KOPT-K1 (cell line): Measurements from ENCODE around the gene TNS1.

Experiments used
- H3K27ac ChIP-seq: fragments of 200-600 bp; sonication (generic); 2 replicates; pipeline ENCODE4 v1.5.1; 2016; ENCODE audit warnings: antibody characterized with exemption, mild to moderate bottlenecking, low read depth, low read length; ENCODE audit not compliant: poor library complexity, severe bottlenecking
- H3K36me3 ChIP-seq: fragments of 200-600 bp; sonication (generic); 2 replicates; pipeline ENCODE4 v1.5.1; 2017; ENCODE audit warnings: antibody characterized with exemption, mild to moderate bottlenecking, low read length, moderate library complexity; ENCODE audit not compliant: insufficient read depth
- H3K9me3 ChIP-seq: fragments of 200-600 bp; sonication (generic); 2 replicates; pipeline ENCODE4 v1.5.1; 2017; ENCODE audit warnings: antibody characterized with exemption, low read length, mild to moderate bottlenecking; ENCODE audit not compliant: insufficient read depth, poor library complexity, severe bottlenecking

Gene TNS1

DNA sequence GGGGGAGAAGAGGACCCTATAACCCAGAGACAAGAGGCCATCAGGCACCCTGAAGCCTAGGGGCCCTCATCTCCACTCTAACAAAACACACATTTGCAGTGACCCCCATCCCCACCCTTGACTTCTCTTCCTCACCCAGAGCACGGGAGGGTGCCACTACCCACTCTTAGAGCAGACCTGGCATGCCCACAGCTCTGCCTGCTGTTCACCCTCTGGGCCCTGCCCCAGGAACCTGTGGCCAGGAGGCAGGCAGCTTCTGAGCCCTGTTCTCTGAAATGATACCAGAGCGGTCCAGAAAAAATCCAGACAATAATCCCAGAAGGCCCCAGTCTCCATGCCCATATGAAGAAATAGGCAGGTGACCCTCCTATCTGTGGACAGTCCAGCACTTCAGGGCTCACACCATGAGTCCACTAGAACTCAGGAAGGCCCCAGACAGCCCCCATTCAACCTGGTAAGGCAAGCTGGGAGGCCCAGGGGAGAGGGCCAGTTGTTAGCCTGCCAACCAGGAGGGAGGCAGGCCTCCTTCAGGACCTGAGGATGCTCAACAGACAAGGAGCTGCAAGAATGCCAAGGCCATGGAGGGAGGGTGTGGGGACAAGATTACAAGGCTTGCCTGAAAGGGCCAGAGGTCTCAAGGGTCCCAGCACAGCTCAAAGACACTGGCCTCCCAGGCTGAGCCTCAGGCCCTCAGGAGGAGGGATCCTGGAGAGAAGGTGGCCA lies 75.0 kb downstream of the TNS1 start:
- no peaks in the 10 kb centered on the region for H3K36me3 ChIP-seq
- no peak overlapping the region for H3K27ac ChIP-seq
- H3K9me3 ChIP-seq: no peaks in the 10 kb centered on the region

DNA sequence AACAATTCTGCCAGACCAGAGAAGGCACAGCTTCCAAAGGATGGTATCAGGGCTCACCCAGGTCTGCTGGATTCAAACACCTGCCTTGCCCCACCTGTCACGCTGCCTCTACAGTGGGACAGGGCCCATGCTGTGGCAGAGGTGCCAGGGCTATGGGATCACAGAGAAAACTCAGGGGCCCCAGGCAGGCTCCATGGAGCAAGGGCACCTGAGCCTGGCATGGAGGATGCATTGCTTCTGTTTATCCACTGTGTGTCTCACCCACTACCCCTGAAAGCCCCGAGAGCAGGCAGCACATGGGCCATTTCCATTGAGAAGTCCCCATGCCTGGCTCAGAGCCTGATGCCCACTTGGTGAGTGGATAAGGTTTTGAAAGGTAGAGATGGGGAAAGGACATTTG lies 76.0 kb downstream of the TNS1 start:
- Histone ChIP-seq H3K27ac (no peak overlapping the region), H3K36me3 (no peaks in the 10 kb centered on the region), H3K9me3 (no peaks in the 10 kb centered on the region)

DNA sequence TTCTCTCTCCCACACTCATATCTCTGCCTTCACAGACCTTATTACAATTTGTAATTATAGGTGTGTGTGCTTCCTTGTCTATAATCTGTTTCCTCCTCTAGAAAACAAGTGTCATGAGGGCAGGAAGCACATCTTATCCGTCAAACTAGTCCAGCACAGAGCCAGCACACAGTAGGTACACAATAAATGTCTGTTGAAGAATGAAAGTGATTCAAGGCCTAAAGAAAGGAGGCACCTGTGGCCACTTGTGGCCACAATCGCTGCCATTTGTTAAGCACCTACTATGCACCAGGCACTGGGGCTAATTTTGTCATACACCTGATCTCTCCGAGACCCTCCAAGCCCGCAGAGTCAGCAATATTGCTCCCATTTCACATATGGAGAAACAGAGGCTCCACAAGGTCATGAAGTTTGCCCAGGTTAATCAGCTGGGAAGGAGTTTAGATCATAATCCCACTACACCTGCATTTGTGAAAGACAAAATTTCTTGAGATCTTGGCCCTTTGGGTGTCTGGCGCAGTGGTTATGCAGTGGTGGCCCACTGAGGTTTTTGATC lies 78.4 kb downstream of the TNS1 start:
- no peak overlapping the region for H3K27ac ChIP-seq
- H3K9me3 ChIP-seq: no peaks in the 10 kb centered on the region
- H3K36me3 ChIP-seq: no peaks in the 10 kb centered on the region

DNA sequence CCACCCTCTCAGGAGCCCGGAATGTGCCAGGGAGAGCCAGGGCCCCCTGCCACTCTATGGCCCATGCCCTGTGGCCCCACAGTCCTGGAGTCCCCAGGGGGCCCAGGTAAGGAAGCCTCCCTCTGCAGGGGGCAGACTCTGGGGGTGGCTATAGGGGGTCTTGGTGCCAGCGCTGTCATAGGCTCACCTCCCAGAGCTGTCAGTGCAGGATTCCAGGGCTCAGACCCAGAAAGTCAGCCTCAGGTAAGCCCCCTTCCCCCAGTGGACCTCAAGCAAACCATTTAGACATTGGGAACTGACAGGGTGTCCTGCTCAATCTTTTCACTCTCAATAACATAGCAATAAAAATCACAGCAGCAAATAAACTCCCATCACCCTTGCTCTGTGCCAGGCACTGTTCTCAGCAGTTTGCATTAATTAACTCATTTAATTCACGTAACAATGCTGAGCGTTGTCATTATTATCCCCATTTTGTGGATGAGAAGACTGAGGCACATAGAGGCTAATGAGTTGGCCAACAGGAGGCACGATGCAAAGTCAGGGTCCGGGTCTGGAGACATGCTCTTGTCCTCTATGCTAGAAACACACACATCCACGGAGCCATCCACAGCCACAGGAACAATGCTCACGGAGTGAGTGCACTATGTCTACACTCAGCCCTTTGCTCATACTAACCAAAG lies 79.6 kb downstream of the TNS1 start:
- Histone ChIP-seq H3K27ac (no peak overlapping the region), H3K9me3 (no peaks in the 10 kb centered on the region), H3K36me3 (no peaks in the 10 kb centered on the region)

DNA sequence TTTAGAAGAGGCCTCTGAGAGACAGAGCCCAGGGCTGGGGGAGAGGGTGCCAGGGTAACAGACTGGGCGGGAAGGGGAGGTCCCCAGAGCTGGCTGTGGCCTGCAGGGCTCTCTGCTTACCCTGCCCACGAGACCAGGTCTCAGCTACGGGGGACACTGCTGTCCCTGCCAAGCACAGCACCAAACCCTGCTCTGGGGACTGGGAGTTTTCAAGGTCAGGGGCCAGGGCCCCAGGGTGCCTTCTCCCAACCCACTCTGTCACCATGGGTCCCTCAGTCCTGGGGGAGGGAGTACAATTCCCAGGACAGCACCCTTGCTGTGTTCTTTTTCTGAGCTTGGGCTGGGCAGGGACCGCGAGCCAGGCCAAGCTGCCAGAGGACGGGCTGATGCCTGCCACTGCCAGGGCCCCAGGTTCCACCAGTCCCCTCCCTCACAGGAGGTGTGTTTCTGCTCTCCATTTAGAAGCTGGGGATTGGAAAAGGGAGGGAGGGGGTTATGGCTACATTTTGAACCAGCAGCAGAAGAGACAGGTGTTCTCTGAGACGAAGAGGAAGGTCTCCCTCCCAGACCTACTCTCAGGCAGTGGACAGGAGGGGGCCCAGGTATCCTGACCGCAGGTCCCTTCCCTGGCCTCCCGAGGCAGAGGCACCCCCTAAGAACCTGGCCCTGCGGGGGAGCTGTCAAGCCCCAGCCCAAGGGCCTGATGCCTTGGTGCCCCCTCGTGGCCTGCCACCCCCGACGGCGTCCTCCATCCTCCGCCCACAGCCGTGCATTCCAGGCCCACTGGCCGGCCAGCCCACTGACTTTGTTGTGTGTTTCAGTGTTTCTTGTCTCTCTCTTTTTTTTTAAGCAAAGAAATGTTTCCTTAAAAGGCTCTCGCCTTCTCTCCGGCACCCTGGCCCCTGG lies 80.4 kb downstream of the TNS1 start:
- no peak overlapping the region for H3K27ac ChIP-seq
- H3K9me3 ChIP-seq: no peaks in the 10 kb centered on the region
- no peaks in the 10 kb centered on the region for H3K36me3 ChIP-seq

DNA sequence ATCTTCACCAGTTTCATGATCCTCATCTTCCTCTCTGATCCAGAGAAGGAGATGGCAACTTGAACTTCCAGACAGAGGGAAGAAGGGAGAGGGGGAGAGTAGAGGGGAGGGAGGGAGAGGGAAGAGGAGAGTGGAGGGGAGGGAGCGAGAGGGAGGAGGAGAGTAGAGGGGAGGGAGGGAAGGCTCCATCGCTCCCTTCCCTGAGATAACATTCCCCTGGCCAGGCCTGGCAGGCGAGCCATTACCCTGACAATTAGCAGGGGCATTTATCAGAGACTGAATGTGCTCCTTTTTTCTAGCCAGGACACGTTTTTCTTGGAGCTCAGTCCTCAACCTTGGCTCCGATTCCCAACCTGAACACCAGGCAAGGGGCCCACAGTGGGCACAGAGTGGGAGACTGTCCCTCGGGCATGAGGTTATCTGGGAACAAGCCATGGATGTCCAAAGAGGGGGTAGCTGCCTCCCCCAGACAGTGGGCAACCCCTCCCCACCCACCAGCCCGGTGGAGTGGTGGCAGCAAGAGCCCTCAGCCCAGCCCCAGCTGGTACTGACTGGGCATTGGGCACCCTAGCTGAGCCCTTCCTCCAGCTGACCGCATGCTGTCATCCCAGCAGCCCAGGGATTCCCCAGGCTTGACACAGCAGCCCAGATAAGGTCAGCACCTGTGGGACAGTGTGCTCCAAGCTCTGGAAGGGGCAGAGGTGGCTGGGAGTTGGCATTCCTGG lies 81.8 kb downstream of the TNS1 start:
- Histone ChIP-seq H3K36me3 (no peaks in the 10 kb centered on the region), H3K9me3 (no peaks in the 10 kb centered on the region), H3K27ac (no peak overlapping the region)

DNA sequence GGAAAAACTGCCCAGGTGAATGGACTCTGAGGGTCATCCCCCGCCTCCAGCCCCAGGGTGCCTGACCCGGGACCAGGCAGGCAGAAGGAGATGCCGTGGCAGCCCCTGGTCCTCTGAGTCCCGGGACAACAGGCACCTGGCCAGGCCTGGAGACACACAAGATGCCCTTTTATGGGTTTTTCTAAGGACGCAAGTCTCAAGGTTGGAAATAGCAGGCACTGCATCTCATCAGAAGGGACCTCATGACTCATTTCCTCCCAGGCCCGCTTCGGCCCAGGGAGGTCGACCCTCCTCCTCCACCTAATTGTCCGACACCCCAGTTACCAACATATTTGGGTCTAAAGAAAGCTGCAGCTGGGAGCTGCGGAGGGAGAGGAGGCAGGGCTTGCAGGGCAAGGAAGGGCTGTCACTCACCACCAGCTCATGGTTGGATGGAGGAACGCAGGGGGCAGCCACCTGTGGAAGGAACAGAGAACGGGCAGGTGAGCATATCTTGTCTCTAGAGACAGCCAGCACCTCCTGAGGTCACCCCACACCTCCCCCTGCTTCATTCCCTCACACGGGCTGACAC lies 82.9 kb downstream of the TNS1 start:
- Histone ChIP-seq H3K36me3 (no peaks in the 10 kb centered on the region), H3K27ac (no peak overlapping the region), H3K9me3 (no peaks in the 10 kb centered on the region)

DNA sequence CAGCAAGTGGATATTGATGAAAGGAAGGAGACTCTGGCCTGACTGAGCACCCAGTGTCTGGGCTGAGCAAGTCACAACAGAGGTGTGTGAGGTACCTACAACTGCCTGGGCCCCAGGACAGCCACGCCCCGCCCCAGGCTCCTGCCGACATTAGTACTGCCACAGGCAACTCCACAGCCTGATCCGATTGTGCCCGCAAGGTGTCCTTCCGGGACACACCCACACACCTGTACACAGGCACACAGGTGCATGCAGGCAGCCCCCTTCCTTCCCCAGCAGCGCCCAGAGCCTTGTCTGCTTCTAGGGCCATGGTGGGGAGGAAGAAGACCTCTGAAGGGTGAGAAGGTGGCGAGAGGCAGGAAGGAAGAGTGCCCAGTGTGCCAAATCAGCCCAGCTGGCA lies 83.6 kb downstream of the TNS1 start:
- Histone ChIP-seq H3K27ac (no peak overlapping the region), H3K36me3 (no peaks in the 10 kb centered on the region), H3K9me3 (no peaks in the 10 kb centered on the region)

DNA sequence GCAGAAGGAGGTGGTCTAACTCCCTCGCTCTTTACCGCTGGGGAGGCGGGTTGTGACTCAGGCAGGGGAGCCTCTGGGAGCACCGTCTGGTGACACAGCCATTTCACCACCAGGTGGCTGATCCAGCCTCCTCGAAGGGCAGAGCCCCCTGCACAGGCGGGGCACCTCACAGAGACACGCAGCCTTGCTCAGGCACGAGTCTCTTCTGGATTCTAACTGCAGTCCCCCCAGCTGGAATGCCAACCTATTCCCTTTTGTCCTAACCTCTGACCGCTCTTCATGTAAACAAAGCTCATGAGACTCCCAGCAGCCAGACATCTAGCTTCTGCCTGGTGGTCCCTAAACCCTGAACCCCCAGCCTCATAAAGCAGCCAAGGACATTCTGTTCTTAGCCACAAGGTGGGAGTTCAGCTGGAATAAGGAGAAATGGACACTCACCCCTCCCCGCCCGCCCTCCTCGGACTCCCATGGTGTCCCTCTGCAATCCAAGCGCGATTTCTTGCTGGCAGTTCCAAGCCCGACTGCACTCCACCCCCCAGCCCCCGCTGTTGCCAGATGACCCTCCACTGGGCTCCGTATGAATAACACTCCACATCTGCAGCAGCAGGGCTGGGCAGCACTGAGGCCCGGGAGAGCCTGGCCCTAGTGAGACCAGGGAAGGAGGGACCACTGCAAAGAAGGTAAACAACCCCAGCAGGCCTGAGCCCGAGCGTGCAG lies 84.3 kb downstream of the TNS1 start:
- H3K27ac ChIP-seq: no peak overlapping the region
- H3K36me3 ChIP-seq: no peaks in the 10 kb centered on the region
- no peaks in the 10 kb centered on the region for H3K9me3 ChIP-seq

DNA sequence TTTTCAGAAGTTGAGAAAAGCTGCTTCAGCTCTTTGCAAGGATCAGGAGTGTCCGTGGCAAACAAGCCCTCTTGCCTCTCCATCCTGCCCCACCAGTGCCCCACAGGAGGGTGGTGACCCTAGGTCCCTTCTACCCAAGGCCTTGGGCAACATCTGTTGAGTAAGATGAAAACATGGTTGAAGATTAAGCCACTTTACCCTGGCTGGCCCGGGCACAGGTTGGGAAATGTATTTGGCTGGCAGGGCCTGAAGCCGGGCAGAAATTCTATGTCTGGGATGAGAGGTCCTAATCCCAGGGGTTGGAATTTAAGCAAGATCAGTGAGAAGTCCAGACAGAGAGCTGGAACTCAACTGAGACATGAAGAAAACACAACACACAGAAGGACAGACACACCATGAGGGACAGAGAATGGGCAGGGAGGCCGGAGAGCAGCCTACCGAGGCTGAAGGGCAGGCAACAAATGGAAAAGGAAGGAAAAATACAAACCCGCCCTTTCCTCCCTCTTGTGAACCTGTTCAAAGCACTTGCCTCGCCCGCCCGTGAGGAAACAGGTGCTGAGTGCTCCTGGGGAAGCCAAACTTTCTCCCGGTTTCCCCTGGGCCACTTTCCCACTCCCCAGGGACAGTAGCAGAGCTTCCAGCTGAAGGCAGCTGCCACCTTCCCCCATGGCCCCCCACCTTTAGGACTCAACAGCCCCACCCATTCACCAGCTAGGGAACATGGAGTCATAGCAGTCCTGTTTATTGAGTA lies 86.1 kb downstream of the TNS1 start:
- H3K27ac ChIP-seq: no peak overlapping the region
- no peaks in the 10 kb centered on the region for H3K9me3 ChIP-seq
- no peaks in the 10 kb centered on the region for H3K36me3 ChIP-seq

DNA sequence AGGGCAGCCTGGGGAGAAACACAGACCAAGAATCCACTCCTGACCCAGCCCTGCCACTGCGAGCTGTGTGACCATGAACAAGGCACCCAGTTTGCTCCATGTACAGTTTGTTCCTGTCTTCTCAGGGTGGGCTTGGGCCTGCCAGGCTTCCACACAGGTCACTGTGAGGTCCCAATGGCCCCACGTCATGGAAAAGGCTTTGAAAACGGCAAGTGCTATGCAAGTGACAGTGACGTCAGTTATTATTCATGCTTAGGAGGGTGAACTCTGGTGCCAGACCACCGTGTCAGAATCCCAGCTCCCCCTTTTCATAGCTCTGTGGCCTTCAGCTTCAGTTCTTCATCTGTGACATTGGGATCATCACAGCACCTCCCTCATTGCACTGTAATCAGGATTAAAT lies 87.1 kb downstream of the TNS1 start:
- H3K36me3 ChIP-seq: no peaks in the 10 kb centered on the region
- H3K9me3 ChIP-seq: no peaks in the 10 kb centered on the region
- no peak overlapping the region for H3K27ac ChIP-seq

DNA sequence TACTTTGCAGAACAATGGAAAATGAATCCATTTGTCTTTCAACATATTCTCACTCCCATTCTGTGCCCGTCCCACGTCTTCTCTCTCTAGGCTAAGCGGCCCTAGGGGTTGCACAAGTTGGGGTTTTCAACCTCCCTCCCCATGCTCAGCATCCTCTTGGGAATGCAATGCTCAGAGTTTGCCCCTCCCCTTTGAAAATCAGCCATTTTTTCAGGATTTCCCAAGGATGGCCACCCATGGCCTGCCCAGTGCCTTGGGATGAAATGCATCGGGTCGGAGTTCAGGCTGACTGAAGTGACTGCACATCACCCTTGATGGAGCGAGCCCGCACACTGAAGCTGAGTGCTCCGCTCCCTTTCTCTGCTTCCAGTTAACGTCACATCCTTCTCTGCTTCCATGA lies 87.9 kb downstream of the TNS1 start:
- Histone ChIP-seq H3K9me3 (no peaks in the 10 kb centered on the region), H3K27ac (no peak overlapping the region), H3K36me3 (no peaks in the 10 kb centered on the region)

DNA sequence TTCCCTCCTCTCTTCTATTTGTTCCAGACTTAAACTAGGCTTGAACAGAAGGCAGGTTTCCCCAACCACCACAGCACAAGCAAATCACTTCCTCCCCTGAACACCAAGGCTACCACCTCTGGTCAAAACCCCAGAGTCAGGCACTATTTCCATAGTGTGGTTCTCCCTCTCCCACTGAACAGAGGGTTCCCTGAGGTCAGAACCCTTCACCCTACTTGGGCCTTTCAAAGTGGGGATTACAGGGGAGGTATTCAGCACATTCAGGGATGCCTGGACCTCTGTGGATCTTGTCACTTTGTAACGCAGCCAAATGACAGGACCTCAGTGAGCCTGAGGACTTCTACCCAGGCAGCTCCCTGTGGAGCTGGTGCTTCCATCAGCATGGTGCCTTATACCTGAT lies 88.7 kb downstream of the TNS1 start:
- no peak overlapping the region for H3K27ac ChIP-seq
- no peaks in the 10 kb centered on the region for H3K36me3 ChIP-seq
- H3K9me3 ChIP-seq: no peaks in the 10 kb centered on the region
